HG03432 (cell line): ENCODE results near the gene MIS12.
A peak's percentile ranks its signal among the peaks of the same experiment; 100 is the strongest.

Source experiments
- ATAC-seq: cut with Tn5 transposase; IDR thresholded peaks from one replicate; pipeline ENCODE4 v1.9.1; 2021; ENCODE audit warnings: mild to moderate bottlenecking, moderate library complexity; ENCODE audit not compliant: unreplicated experiment

MIS12 gene

GRCh38 chr17:5486206-5487124 lies at the start of gene MIS12:
MIS12 (plus strand) TSS chr17:5486566; CDS start chr17:5488863, 2,297 bp downstream.
- peak; percentile 85 for ATAC-seq

- no peak for ATAC-seq
Observed at GRCh38 chr17:5437721-5438317, 48.5 kb upstream of the MIS12 start.

- ATAC-seq, result peak; percentile 90
Observed at GRCh38 chr17:5438716-5439445, 47.5 kb upstream of the MIS12 start, which contains the start of gene C1QBP. C1QBP (minus strand) TSS chr17:5439155; CDS start chr17:5439073, 82 bp downstream.

- ATAC-seq, result no peak
Observed at GRCh38 chr17:5439446-5439764, 47.0 kb upstream of the MIS12 start.

GRCh38 chr17:5443728-5444127 lies 42.6 kb upstream of the MIS12 start:
- ATAC-seq, result no peak

GRCh38 chr17:5444209-5444608 lies 42.2 kb upstream of the MIS12 start:
- no peak for ATAC-seq

GRCh38 chr17:5446786-5447185 lies 39.6 kb upstream of the MIS12 start:
- no peak for ATAC-seq

GRCh38 chr17:5464717-5465507 lies 21.5 kb upstream of the MIS12 start:
- ATAC-seq, result no peak

- ATAC-seq, result no peak
Observed at GRCh38 chr17:5466295-5466694, 20.1 kb upstream of the MIS12 start.

GRCh38 chr17:5467416-5467815 lies 18.9 kb upstream of the MIS12 start:
- no peak for ATAC-seq

GRCh38 chr17:5468075-5468473 lies 18.3 kb upstream of the MIS12 start:
- peak; percentile 17 for ATAC-seq

GRCh38 chr17:5472511-5472910 lies 13.9 kb upstream of the MIS12 start:
- no peak for ATAC-seq

GRCh38 chr17:5473906-5474305 lies 12.5 kb upstream of the MIS12 start:
- no peak for ATAC-seq

GRCh38 chr17:5478992-5479391 lies 7.4 kb upstream of the MIS12 start:
- ATAC-seq, result no peak

- no peak for ATAC-seq
Observed at GRCh38 chr17:5480962-5481361, 5.4 kb upstream of the MIS12 start.

- ATAC-seq, result no peak
Observed at GRCh38 chr17:5481451-5481850, 4.9 kb upstream of the MIS12 start.

- peak; percentile 32 for ATAC-seq
Observed at GRCh38 chr17:5485270-5486205, 828 bp upstream of the MIS12 start, which contains the start of gene DERL2. DERL2 (minus strand) TSS chr17:5486178; CDS start chr17:5486161, 17 bp downstream.

GRCh38 chr17:5488752-5489151 lies 2.4 kb downstream of the MIS12 start:
- no peak for ATAC-seq

GRCh38 chr17:5492970-5493369 lies 6.6 kb downstream of the MIS12 start:
- no peak for ATAC-seq
